ENCODE data around the gene NOXA1. TPM values are rescaled to one million over a fixed set of nuclear protein-coding genes. Genes with fewer than 3 reads are reported as not detected.

NOXA1 gene
- total and polyA plus RNA-seq, 2 of the 8 experiments (the other 6 are each of a cell fraction or from before 2014, with no cell fraction given) = 0.34 to 0.91 TPM

DNA sequence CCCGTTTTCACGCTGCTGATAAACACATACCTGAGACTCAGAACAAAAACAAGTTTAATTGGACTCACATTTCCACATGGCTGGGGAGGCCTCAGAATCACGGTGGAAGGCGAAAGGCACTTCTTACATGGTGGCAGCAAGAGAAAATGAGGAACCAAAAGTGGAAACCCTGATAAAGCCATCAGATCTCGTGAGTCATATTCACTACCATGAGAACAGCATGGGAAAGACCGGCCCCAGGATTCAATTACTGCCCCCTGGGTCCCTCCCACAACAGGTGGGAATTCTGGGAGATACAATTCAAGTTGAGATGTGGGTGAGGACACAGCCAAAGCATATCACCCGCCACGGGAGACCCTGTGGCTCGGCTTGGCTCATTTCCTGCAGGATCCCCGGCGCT lies 20.4 kb upstream of the NOXA1 start (continued):
- TF ChIP-seq, protein P1, sequence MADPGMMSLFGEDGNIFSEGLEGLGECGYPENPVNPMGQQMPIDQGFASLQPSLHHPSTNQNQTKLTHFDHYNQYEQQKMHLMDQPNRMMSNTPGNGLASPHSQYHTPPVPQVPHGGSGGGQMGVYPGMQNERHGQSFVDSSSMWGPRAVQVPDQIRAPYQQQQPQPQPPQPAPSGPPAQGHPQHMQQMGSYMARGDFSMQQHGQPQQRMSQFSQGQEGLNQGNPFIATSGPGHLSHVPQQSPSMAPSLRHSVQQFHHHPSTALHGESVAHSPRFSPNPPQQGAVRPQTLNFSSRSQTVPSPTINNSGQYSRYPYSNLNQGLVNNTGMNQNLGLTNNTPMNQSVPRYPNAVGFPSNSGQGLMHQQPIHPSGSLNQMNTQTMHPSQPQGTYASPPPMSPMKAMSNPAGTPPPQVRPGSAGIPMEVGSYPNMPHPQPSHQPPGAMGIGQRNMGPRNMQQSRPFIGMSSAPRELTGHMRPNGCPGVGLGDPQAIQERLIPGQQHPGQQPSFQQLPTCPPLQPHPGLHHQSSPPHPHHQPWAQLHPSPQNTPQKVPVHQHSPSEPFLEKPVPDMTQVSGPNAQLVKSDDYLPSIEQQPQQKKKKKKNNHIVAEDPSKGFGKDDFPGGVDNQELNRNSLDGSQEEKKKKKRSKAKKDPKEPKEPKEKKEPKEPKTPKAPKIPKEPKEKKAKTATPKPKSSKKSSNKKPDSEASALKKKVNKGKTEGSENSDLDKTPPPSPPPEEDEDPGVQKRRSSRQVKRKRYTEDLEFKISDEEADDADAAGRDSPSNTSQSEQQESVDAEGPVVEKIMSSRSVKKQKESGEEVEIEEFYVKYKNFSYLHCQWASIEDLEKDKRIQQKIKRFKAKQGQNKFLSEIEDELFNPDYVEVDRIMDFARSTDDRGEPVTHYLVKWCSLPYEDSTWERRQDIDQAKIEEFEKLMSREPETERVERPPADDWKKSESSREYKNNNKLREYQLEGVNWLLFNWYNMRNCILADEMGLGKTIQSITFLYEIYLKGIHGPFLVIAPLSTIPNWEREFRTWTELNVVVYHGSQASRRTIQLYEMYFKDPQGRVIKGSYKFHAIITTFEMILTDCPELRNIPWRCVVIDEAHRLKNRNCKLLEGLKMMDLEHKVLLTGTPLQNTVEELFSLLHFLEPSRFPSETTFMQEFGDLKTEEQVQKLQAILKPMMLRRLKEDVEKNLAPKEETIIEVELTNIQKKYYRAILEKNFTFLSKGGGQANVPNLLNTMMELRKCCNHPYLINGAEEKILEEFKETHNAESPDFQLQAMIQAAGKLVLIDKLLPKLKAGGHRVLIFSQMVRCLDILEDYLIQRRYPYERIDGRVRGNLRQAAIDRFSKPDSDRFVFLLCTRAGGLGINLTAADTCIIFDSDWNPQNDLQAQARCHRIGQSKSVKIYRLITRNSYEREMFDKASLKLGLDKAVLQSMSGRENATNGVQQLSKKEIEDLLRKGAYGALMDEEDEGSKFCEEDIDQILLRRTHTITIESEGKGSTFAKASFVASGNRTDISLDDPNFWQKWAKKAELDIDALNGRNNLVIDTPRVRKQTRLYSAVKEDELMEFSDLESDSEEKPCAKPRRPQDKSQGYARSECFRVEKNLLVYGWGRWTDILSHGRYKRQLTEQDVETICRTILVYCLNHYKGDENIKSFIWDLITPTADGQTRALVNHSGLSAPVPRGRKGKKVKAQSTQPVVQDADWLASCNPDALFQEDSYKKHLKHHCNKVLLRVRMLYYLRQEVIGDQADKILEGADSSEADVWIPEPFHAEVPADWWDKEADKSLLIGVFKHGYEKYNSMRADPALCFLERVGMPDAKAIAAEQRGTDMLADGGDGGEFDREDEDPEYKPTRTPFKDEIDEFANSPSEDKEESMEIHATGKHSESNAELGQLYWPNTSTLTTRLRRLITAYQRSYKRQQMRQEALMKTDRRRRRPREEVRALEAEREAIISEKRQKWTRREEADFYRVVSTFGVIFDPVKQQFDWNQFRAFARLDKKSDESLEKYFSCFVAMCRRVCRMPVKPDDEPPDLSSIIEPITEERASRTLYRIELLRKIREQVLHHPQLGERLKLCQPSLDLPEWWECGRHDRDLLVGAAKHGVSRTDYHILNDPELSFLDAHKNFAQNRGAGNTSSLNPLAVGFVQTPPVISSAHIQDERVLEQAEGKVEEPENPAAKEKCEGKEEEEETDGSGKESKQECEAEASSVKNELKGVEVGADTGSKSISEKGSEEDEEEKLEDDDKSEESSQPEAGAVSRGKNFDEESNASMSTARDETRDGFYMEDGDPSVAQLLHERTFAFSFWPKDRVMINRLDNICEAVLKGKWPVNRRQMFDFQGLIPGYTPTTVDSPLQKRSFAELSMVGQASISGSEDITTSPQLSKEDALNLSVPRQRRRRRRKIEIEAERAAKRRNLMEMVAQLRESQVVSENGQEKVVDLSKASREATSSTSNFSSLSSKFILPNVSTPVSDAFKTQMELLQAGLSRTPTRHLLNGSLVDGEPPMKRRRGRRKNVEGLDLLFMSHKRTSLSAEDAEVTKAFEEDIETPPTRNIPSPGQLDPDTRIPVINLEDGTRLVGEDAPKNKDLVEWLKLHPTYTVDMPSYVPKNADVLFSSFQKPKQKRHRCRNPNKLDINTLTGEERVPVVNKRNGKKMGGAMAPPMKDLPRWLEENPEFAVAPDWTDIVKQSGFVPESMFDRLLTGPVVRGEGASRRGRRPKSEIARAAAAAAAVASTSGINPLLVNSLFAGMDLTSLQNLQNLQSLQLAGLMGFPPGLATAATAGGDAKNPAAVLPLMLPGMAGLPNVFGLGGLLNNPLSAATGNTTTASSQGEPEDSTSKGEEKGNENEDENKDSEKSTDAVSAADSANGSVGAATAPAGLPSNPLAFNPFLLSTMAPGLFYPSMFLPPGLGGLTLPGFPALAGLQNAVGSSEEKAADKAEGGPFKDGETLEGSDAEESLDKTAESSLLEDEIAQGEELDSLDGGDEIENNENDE (IDR thresholded peaks at IDR 0.05; ENCODE audit: insufficient replicate concordance, low read length) = no peak
- no peak for TF ChIP-seq SP2 (IDR thresholded peaks at IDR 0.05; ENCODE audit: low read length)
